Adrenal gland (tissue), 5 donors: Measurements from ENCODE around the gene PTPRQ.

Experiments
- CTCF ChIP-seq, 6 experiments: fragments of 450-650 bp in 4 of 6; fragments of 200-600 bp in 2 of 6; sonication (generic) in 1 of 6; IDR thresholded peaks; 1 replicate in 5 of 6; 2 replicates in 1 of 6; pipeline versions ENCODE4 v1.5.1 to v1.8.0; 2016 to 2021; ENCODE audit warnings: antibody characterized with exemption in 6 of 6, mild to moderate bottlenecking in 2 of 6, moderate library complexity in 1 of 6
- POLR2A ChIP-seq, 2 donors: fragments of 450-650 bp; IDR thresholded peaks; one replicate each; pipeline ENCODE4 v1.6.1; 2017; ENCODE audit warnings: antibody characterized with exemption in 2 of 2, mild to moderate bottlenecking in 2 of 2, moderate library complexity in 1 of 2
- donor health status: DM: no; HTN: no; CAD: no.

GRCh38 chr12:80590085-80590484 lies 146.1 kb downstream of the PTPRQ start:
- TF ChIP-seq CTCF (IDR thresholded peaks at IDR 0.05) (no peak), POLR2A (IDR thresholded peaks at IDR 0.05) (no peak)
